HL-60 (cell line): ENCODE measurements around the gene HACL1.

Experiments
- CTCF ChIP-seq: IDR thresholded peaks from one replicate; pipeline ENCODE4 v1.5.1; 2011; ENCODE audit warnings: low read length, control low read depth, inconsistent platforms; ENCODE audit not compliant: insufficient read depth
- GABPA ChIP-seq: IDR thresholded peaks from 2 replicates; pipeline ENCODE4 v1.6.1; 2012; ENCODE audit warnings: low read depth
- POLR2AphosphoS5 ChIP-seq: IDR thresholded peaks from 2 replicates; pipeline ENCODE4 v1.6.1; 2012; ENCODE audit warnings: low read depth
- REST ChIP-seq: IDR thresholded peaks from 2 replicates; pipeline ENCODE4 v1.6.1; 2012; ENCODE audit warnings: low read depth; ENCODE audit not compliant: insufficient replicate concordance
- SPI1 ChIP-seq: IDR thresholded peaks from 2 replicates; pipeline ENCODE4 v1.6.1; 2012; ENCODE audit warnings: low read depth, mild to moderate bottlenecking, borderline replicate concordance

- TF ChIP-seq CTCF = no peak
- no peak for TF ChIP-seq GABPA
- no peak for TF ChIP-seq REST
- TF ChIP-seq POLR2AphosphoS5 = no peak
- TF ChIP-seq SPI1 = no peak
Measured at GRCh38 chr3:15521573-15521965, 79.8 kb downstream of the HACL1 start, which contains the start of gene COLQ.
